GM12878 (cell line): ENCODE data around the gene SUCNR1. TPM values are rescaled to one million over a fixed set of nuclear protein-coding genes. Genes with fewer than 3 reads are reported as not detected.

Experiments
- ATAC-seq: fragments of 200-7000 bp; cut with Tn5 transposase; 3 replicates; pipeline ENCODE4 v1.9.1; 2020; ENCODE audit warnings: mild to moderate bottlenecking, moderate library complexity
- BruUV-seq: library from RNA; stranded (reverse); fragments of 400-500 nt; replicated peaks from 2 replicates; lab custom pipeline; 2021; lab: Mats Ljungman, UMichigan
- CTCF ChIA-PET: fragments of 300-600 bp; sonication (Branson Sonifier 250); formaldehyde crosslinking; extraction: SDS; loops from one replicate; lab custom pipeline; 2021; ENCODE audit warnings: inconsistent platforms; lab: Yijun Ruan, JAX
- POLR2A ChIA-PET: fragments of 350-600 bp; formaldehyde crosslinking; extraction: SDS; loops from one replicate; lab custom pipeline; 2021; ENCODE audit warnings: inconsistent platforms; lab: Charles Lee
- RAD21 ChIA-PET: fragments of 300-600 bp; sonication (Branson Sonifier 250); formaldehyde crosslinking; loops from one replicate; lab custom pipeline; 2023; ENCODE audit warnings: antibody characterized with exemption; ENCODE audit not compliant: unreplicated experiment; lab: Charles Lee
- SMC1A ChIA-PET: fragments of 300-600 bp; sonication (Branson Sonifier 250); formaldehyde crosslinking; loops from one replicate; lab custom pipeline; 2023; ENCODE audit not compliant: unreplicated experiment, uncharacterized antibody; lab: Charles Lee
- DNase-seq: peaks from one replicate; pipeline ENCODE4 v3.0.0-alpha.2; 2011; ENCODE audit warnings: low read depth, low spot score
- FAIRE-seq: peaks from 3 replicates; lab custom pipeline; 2011; peaks lifted over from hg19 to GRCh38; lab: Jason Lieb, UNC
- H2AFZ ChIP-seq: 2 replicates; pipeline ENCODE4 v1.6.0; 2011; ENCODE audit warnings: low read depth, low read length, control low read depth; ENCODE audit not compliant: control insufficient read depth
- H3K27ac ChIP-seq: 2 replicates; pipeline ENCODE4 v1.5.1; 2011; ENCODE audit warnings: control low read depth; ENCODE audit not compliant: control insufficient read depth, insufficient read depth
- H3K27me3 ChIP-seq, 2 experiments: replicated peaks in 1 of 2; 2 replicates each; pipeline versions ENCODE4 v1.6.0 to v1.6.1; 2011; ENCODE audit warnings: low read length in 1 of 2; ENCODE audit not compliant: control insufficient read depth in 2 of 2, insufficient read depth in 2 of 2
- H3K36me3 ChIP-seq, 2 experiments: 2 replicates each; pipeline ENCODE4 v1.5.1; 2011; ENCODE audit warnings: low read length in 1 of 2; ENCODE audit not compliant: control insufficient read depth in 2 of 2, insufficient read depth in 2 of 2
- H3K4me1 ChIP-seq: 2 replicates; pipeline ENCODE4 v1.6.1; 2011; ENCODE audit warnings: mild to moderate bottlenecking, low read length, moderate library complexity, mixed read lengths; ENCODE audit not compliant: control insufficient read depth, insufficient read depth
- H3K4me2 ChIP-seq: 2 replicates; pipeline ENCODE4 v1.6.0; 2011; ENCODE audit warnings: control low read depth; ENCODE audit not compliant: control insufficient read depth, insufficient read depth
- H3K4me3 ChIP-seq: fragments of 200-600 bp; sonication (generic); 2 replicates; pipeline ENCODE4 v1.5.1; 2016
- H3K79me2 ChIP-seq: 2 replicates; pipeline ENCODE4 v1.6.0; 2011; ENCODE audit warnings: low read length; ENCODE audit not compliant: control insufficient read depth, insufficient read depth
- H3K9ac ChIP-seq: 2 replicates; pipeline ENCODE4 v1.8.0; 2011; ENCODE audit warnings: low read length, control low read depth, mixed read lengths; ENCODE audit not compliant: control insufficient read depth, insufficient read depth
- H3K9me3 ChIP-seq: replicated peaks from 3 replicates; pipeline ENCODE4 v1.5.1; 2011; ENCODE audit warnings: mild to moderate bottlenecking, low read length; ENCODE audit not compliant: control insufficient read depth, insufficient read depth
- H4K20me1 ChIP-seq: 2 replicates; pipeline ENCODE4 v1.6.0; 2011; ENCODE audit not compliant: control insufficient read depth, insufficient read depth
- E2F8 ChIP-seq: fragments of 450-650 bp; IDR thresholded peaks from 2 replicates; pipeline ENCODE4 v1.6.1; 2018; ENCODE audit warnings: mild to moderate bottlenecking, low read depth, moderate library complexity; ENCODE audit not compliant: partially characterized antibody
- EED ChIP-seq: sonication (generic); IDR thresholded peaks from 2 replicates; pipeline ENCODE4 v1.6.1; 2016; ENCODE audit warnings: antibody characterized with exemption, low read depth
- EZH2 ChIP-seq: IDR thresholded peaks from 2 replicates; pipeline ENCODE4 v1.6.1; 2012; ENCODE audit warnings: low read depth, mild to moderate bottlenecking, control low read depth, inconsistent platforms, low read length, borderline replicate concordance; ENCODE audit not compliant: control insufficient read depth
- HDAC2 ChIP-seq: fragments of 200-600 bp; sonication (generic); IDR thresholded peaks from 2 replicates; pipeline ENCODE4 v1.6.1; 2017
- NR2F1 ChIP-seq: fragments of 450-650 bp; conservative IDR thresholded peaks from 2 replicates; pipeline ENCODE4 v1.6.1; 2017; ENCODE audit warnings: mild to moderate bottlenecking
- PAX8 ChIP-seq: fragments of 450-650 bp; IDR thresholded peaks from 2 replicates; pipeline ENCODE4 v1.6.1; 2017; ENCODE audit warnings: mild to moderate bottlenecking, moderate library complexity
- RCOR1 ChIP-seq: conservative IDR thresholded peaks from 2 replicates; pipeline ENCODE4 v1.6.1; 2012; ENCODE audit warnings: low read depth, low read length, improper control_type of control experiment
- YBX1 ChIP-seq: fragments of 450-650 bp; IDR thresholded peaks from 2 replicates; pipeline ENCODE4 v1.6.1; 2016; ENCODE audit warnings: antibody characterized with exemption
- in situ Hi-C: fragments of 300-500 bp; cut with MboI; formaldehyde crosslinking; loops from 9 replicates; pipeline ENCODE4 v1.14.3; 2018; ENCODE audit warnings: mixed read lengths
- intact Hi-C: fragments of 100-400 bp; cut with micrococcal nuclease; formaldehyde crosslinking; loops from one replicate; pipeline ENCODE4 v1.14.2; 2022; ENCODE audit not compliant: unreplicated experiment
- polyA plus RNA-seq, 11 experiments: library from polyadenylated mRNA; depleted of rRNA in 4 of 11; unstranded in 6 of 11; stranded (reverse) in 5 of 11; fragments of >200 nt; fragmentation: Nextera tagmentation in 4 of 11; fragmentation: Illumina TruSeq in 1 of 11; extraction: Ambion mirVana in 4 of 11; extraction: Trizol in 1 of 11; gene quantifications; 1 replicate in 1 of 11; 2 replicates in 10 of 11; pipeline versions ENCODE4 v1.2.1 to v1.2.3, GENCODE V29; 2011 to 2016; ENCODE audit warnings: inconsistent platforms in 2 of 11, missing spikeins in 2 of 11, low read depth in 1 of 11
- total RNA-seq, 4 experiments: library from RNA; depleted of rRNA in 3 of 4; stranded (reverse); fragments of >200 nt in 3 of 4; fragmentation: Illumina TruSeq in 1 of 4; extraction: Trizol in 1 of 4; gene quantifications; 2 replicates each; pipeline versions ENCODE4 v1.2.1 to v1.2.3, GENCODE V29; 2013 to 2021

Gene SUCNR1
- total and polyA plus RNA-seq, 10 of the 15 experiments (the other 5 are each of a cell fraction or from before 2014, with no cell fraction given) = 0.03 to 0.12 (median 0.07) TPM; not detected in 4

GRCh38 chr3:151859233-151859673, 14.2 kb upstream of the SUCNR1 start (continued):
- TF ChIP-seq PAX8 (no peak), EZH2 (no peak), HDAC2 (no peak), RCOR1 (no peak), EED (no peak), YBX1 (no peak)

- FAIRE-seq (no peak), DNase-seq (no peak), ATAC-seq (no peak)
- BruUV-seq = no TSS peak
- no peaks in the 10 kb centered on the region for H3K36me3 ChIP-seq
- no peaks in the 10 kb centered on the region for H3K79me2 ChIP-seq
- TF ChIP-seq NR2F1 (no peak), E2F8 (no peak)
- H4K20me1 ChIP-seq = no peaks in the 10 kb centered on the region
- intact Hi-C loops = no loop called here
- no peak overlapping the region for H3K9ac ChIP-seq
- no peak overlapping the region for H3K27ac ChIP-seq
- ChIA-PET SMC1A (interaction anchor here (1.0 to 1.3 kb wide), 2 partner anchors 15 to 160 kb away, joined by 3 read pairs; no protein-coding TSS in a partner anchor), CTCF (interaction anchor here (1.3 kb wide), 1 partner anchor 13 kb away, joined by 5 read pairs; no protein-coding TSS in a partner anchor), POLR2A (no interaction called here), RAD21 (no interaction called here)
- in situ Hi-C loops = no loop called here
- H3K4me1 ChIP-seq = no peaks in the 10 kb centered on the region
- no peak overlapping the region for H3K4me3 ChIP-seq
- H3K9me3 ChIP-seq = no peaks in the 10 kb centered on the region
- no peaks in the 10 kb centered on the region for H3K27me3 ChIP-seq
- H2AFZ ChIP-seq = no peak overlapping the region
- no peak overlapping the region for H3K4me2 ChIP-seq
These were observed 13.5 kb upstream of the SUCNR1 start for GRCh38 chr3:151859905-151860304.
